ENCODE measurements around the gene NXPE4.
"Not testable (repeated sequence)": the region's sequence is repeated elsewhere in the genome, so short reads cannot be mapped to it uniquely, and the experiment has no call there.

DNA sequence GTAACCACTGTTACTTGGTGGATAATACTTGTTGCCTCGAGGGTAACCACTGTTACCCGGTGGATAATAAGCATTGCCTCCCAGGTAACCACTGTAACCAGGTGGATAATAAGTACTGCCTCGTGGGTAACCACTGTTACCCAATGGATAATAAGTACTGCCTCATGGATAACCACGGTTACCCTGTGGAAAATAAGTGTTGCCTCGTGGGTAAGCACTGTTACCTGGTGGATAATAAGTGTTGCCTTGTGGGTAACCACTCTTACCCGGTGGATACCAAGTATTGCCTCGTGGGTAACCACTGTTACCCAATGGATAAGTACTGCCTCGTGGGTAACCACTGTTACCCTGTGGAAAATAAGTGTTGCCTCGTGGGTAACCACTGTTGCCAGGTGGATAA is 13.0 kb upstream of the NXPE4 start:
- TF ChIP-seq, protein P1, sequence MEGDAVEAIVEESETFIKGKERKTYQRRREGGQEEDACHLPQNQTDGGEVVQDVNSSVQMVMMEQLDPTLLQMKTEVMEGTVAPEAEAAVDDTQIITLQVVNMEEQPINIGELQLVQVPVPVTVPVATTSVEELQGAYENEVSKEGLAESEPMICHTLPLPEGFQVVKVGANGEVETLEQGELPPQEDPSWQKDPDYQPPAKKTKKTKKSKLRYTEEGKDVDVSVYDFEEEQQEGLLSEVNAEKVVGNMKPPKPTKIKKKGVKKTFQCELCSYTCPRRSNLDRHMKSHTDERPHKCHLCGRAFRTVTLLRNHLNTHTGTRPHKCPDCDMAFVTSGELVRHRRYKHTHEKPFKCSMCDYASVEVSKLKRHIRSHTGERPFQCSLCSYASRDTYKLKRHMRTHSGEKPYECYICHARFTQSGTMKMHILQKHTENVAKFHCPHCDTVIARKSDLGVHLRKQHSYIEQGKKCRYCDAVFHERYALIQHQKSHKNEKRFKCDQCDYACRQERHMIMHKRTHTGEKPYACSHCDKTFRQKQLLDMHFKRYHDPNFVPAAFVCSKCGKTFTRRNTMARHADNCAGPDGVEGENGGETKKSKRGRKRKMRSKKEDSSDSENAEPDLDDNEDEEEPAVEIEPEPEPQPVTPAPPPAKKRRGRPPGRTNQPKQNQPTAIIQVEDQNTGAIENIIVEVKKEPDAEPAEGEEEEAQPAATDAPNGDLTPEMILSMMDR (IDR thresholded peaks at IDR 0.05; ENCODE audit: poor library complexity, severe bottlenecking) = not testable (repeated sequence)
- not testable (repeated sequence) for TF ChIP-seq MXI1 (conservative IDR thresholded peaks at IDR 0.05; ENCODE audit: poor library complexity, severe bottlenecking); POLR2AphosphoS5 (IDR thresholded peaks at IDR 0.05)
